Mesothelial cell of epicardium (in vitro differentiated cells): ENCODE measurements around the gene METTL15. TPM values are rescaled to one million over a fixed set of nuclear protein-coding genes. Genes with fewer than 3 reads are reported as not detected.

Source experiments
- DNase-seq, 2 experiments: peaks; one replicate each; pipeline ENCODE4 v3.0.0; 2021; ENCODE audit warnings: low spot score in 2 of 2; ENCODE audit not compliant: unreplicated experiment in 2 of 2
- H3K27ac Mint-ChIP-seq: 2 replicates; pipeline ENCODE4 v1.8.0; 2021; ENCODE audit warnings: mixed read lengths
- H3K27me3 Mint-ChIP-seq: 2 replicates; pipeline ENCODE4 v1.8.0; 2021; ENCODE audit warnings: low read depth, mixed read lengths
- H3K36me3 Mint-ChIP-seq: 2 replicates; pipeline ENCODE4 v1.8.0; 2021; ENCODE audit warnings: mixed read lengths
- H3K4me1 Mint-ChIP-seq: 2 replicates; pipeline ENCODE4 v1.8.0; 2021; ENCODE audit warnings: mixed read lengths
- H3K4me3 Mint-ChIP-seq: 2 replicates; pipeline ENCODE4 v1.8.0; 2021; ENCODE audit warnings: mild to moderate bottlenecking, moderate library complexity, mixed read lengths
- H3K9me3 Mint-ChIP-seq: 2 replicates; pipeline ENCODE4 v1.8.0; 2021; ENCODE audit warnings: mixed read lengths
- CTCF ChIP-seq: fragments of 200-600 bp; sonication (generic); IDR thresholded peaks from one replicate; pipeline ENCODE4 v1.5.0; 2021; ENCODE audit warnings: antibody characterized with exemption; ENCODE audit not compliant: unreplicated experiment
- total RNA-seq: library from RNA; stranded (reverse); gene quantifications from 3 replicates; pipeline ENCODE4 v1.2.1, GENCODE V29; 2021

METTL15 gene
- total RNA-seq, 1 donor from 2014 or later, result 24.0 TPM

DNA sequence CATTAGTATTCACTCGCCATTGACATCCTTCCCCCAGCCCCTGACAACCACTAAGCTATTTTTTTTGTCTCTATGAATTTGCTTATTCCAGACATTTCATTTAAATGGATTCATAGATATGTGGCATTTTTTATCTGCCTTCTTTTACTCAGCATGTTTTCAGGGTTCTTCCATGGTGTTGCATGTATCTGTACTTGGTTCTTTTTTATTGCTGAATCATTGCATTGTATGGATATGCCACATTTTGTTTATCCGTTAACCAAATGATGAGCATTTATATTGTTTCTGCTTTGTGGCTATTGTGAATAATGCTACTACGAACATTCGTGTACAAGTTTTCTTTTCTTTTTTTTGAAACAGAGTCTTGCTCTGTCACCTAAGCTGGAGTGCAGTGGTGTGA lies 5.9 kb downstream of the METTL15 start:
- no peaks in the 10 kb centered on the region for H3K9me3 Mint-ChIP-seq
- H3K4me1 Mint-ChIP-seq, result peaks cover 22% of the 10 kb centered on the region
- H3K36me3 Mint-ChIP-seq, result peaks cover 12% of the 10 kb centered on the region
- H3K4me3 Mint-ChIP-seq, result no peak overlapping the region
- DNase-seq, result no peak
- no peak overlapping the region for H3K27ac Mint-ChIP-seq
- no peak for TF ChIP-seq CTCF
- no peaks in the 10 kb centered on the region for H3K27me3 Mint-ChIP-seq

GRCh38 chr11:28114731-28115130 lies 6.5 kb downstream of the METTL15 start:
- Mint-ChIP-seq H3K9me3 (no peaks in the 10 kb centered on the region), H3K27ac (no peak overlapping the region), H3K4me3 (no peak overlapping the region), H3K4me1 (peaks cover 15% of the 10 kb centered on the region), H3K36me3 (peaks cover 12% of the 10 kb centered on the region), H3K27me3 (no peaks in the 10 kb centered on the region)
- no peak for TF ChIP-seq CTCF
- no peak for DNase-seq

DNA sequence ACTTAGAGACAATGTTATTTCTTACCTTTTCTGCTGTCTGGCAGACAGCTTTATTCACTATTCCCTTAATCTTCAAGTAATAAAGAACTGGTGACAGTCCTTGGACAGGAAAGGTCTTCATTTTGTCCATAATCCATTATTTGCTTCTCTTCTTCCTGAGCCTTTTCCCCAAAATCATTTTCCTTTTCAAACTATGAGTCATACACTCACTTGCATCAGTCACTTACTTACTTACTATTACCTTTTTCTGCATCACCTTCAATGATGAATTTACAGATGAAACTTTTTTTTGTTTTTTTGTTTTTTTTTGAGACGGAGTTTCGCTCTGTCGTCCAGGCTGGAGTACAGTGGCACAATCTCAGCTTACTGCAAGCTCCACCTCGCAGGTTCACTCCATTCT lies 9.5 kb downstream of the METTL15 start:
- Mint-ChIP-seq H3K4me1 (peaks cover 2% of the 10 kb centered on the region), H3K27ac (no peak overlapping the region), H3K36me3 (peaks cover 5% of the 10 kb centered on the region), H3K27me3 (no peaks in the 10 kb centered on the region), H3K4me3 (no peak overlapping the region), H3K9me3 (no peaks in the 10 kb centered on the region)
- DNase-seq, result no peak
- TF ChIP-seq CTCF, result no peak

DNA sequence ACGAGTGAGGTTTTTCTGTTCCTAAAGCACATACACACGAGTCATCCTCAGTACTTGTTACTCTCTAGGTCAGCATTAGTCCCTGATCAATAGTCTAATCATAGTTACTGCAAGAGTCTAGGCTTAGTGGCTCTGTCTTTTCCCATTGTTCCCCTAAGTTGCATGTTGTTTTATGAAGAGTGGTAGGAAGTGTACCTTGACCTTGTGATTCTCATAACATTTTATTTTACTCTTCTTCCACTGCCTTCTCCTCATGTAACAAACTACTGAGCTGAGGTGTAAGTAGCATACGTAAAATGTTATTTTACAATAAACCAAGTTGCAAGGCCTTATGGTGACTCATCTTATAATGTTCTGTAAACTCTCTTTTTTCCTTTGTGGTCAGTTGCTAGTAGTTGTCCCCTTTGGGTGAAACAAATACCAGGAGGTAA lies 15.0 kb downstream of the METTL15 start:
- Mint-ChIP-seq H3K4me3 (no peak overlapping the region), H3K4me1 (peaks cover 4% of the 10 kb centered on the region), H3K27me3 (no peaks in the 10 kb centered on the region), H3K9me3 (no peaks in the 10 kb centered on the region), H3K36me3 (peaks cover 11% of the 10 kb centered on the region), H3K27ac (no peak overlapping the region)
- no peak for TF ChIP-seq CTCF
- DNase-seq, result no peak

DNA sequence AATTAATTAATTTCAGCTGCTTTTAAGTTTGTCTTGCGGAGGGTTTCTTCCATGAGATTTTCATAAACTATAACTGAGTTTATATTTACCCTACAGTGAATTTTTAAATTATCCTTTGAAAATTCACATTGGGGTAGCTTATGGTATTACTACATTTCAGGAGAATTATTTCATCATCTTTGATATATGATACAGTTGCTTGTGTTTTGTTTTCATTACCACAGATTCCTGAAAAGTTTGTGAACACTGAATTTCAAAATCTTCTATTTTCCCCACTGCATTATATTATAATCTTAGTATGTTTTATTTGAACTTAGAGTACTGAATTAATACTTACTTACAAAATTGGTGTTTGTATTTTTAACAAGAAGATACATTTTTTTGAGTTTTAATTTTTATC lies 24.4 kb downstream of the METTL15 start:
- H3K27ac Mint-ChIP-seq, result no peak overlapping the region

More for the DNA sequence above, 24.4 kb downstream of the METTL15 start:
- no peak for DNase-seq
- Mint-ChIP-seq H3K4me3 (no peak overlapping the region), H3K27me3 (no peaks in the 10 kb centered on the region), H3K36me3 (peaks cover 51% of the 10 kb centered on the region), H3K4me1 (no peaks in the 10 kb centered on the region), H3K9me3 (peaks cover 37% of the 10 kb centered on the region)
- no peak for TF ChIP-seq CTCF
